ENCODE data around the gene PEAK1. TPM values are rescaled to one million over a fixed set of nuclear protein-coding genes. Genes with fewer than 3 reads are reported as not detected.

Gene PEAK1
- total RNA-seq, 1 experiment from 2014 or later: 36.7 TPM

GRCh38 chr15:77356305-77356704, 63.6 kb downstream of the PEAK1 start:
- TF ChIP-seq EZH2 (IDR thresholded peaks at IDR 0.05; ENCODE audit: borderline replicate concordance, low read depth, low read length, poor library complexity, severe bottlenecking): no peak
- TF ChIP-seq, protein P1, sequence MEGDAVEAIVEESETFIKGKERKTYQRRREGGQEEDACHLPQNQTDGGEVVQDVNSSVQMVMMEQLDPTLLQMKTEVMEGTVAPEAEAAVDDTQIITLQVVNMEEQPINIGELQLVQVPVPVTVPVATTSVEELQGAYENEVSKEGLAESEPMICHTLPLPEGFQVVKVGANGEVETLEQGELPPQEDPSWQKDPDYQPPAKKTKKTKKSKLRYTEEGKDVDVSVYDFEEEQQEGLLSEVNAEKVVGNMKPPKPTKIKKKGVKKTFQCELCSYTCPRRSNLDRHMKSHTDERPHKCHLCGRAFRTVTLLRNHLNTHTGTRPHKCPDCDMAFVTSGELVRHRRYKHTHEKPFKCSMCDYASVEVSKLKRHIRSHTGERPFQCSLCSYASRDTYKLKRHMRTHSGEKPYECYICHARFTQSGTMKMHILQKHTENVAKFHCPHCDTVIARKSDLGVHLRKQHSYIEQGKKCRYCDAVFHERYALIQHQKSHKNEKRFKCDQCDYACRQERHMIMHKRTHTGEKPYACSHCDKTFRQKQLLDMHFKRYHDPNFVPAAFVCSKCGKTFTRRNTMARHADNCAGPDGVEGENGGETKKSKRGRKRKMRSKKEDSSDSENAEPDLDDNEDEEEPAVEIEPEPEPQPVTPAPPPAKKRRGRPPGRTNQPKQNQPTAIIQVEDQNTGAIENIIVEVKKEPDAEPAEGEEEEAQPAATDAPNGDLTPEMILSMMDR (conservative IDR thresholded peaks at IDR 0.05; ENCODE audit: low read depth, low read length): no peak
- Histone ChIP-seq H3K9me3 (ENCODE audit: low read depth, low read length, poor library complexity, severe bottlenecking) (no peaks in the 10 kb centered on the region), H3K4me3 (ENCODE audit: low read depth, low read length, poor library complexity, severe bottlenecking) (no peak overlapping the region), H3K27ac (ENCODE audit: low read depth, low read length, poor library complexity, severe bottlenecking) (no peak overlapping the region), H3K27me3 (replicated peaks; ENCODE audit: insufficient read depth, low read depth, low read length, poor library complexity) (no peaks in the 10 kb centered on the region), H3K4me1 (ENCODE audit: insufficient read depth, low read length, poor library complexity, severe bottlenecking) (no peaks in the 10 kb centered on the region), H3K36me3 (ENCODE audit: insufficient read depth, low read length, poor library complexity, severe bottlenecking) (no peaks in the 10 kb centered on the region)
- POLR2A ChIA-PET (ENCODE audit: low non-redundant PET): no interaction called here
- DNase-seq (ENCODE audit: low spot score): no peak
- CTCF ChIA-PET: no interaction called here
- BruUV-seq (replicated peaks): no TSS peak
- intact Hi-C loops (cut with micrococcal nuclease; ENCODE audit: unreplicated experiment): no loop called here

DNA sequence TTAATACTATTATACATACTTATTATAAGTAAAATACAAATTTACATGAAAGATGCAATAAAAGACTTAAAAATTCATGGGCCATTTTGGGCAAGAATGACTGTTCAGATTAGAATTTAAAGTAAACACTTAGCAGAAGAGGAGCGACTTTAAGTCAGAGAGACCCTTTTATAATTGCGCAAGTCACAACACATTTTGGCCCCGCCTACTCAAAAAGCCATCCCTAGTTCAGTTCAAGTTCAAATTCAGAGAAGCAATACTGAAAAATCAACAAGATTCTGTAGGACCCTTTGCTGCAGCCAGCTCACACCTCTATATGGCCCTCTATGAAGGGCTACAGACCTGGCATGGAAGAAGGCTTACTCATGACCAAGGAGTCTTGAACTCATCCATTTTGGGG, 64.6 kb downstream of the PEAK1 start:
- Histone ChIP-seq H3K9me3 (ENCODE audit: low read depth, low read length, poor library complexity, severe bottlenecking) (no peaks in the 10 kb centered on the region), H3K36me3 (ENCODE audit: insufficient read depth, low read length, poor library complexity, severe bottlenecking) (no peaks in the 10 kb centered on the region), H3K27ac (ENCODE audit: low read depth, low read length, poor library complexity, severe bottlenecking) (no peak overlapping the region), H3K4me3 (ENCODE audit: low read depth, low read length, poor library complexity, severe bottlenecking) (no peak overlapping the region), H3K4me1 (ENCODE audit: insufficient read depth, low read length, poor library complexity, severe bottlenecking) (no peaks in the 10 kb centered on the region), H3K27me3 (replicated peaks; ENCODE audit: insufficient read depth, low read depth, low read length, poor library complexity) (no peaks in the 10 kb centered on the region)
- intact Hi-C loops (cut with micrococcal nuclease; ENCODE audit: unreplicated experiment): no loop called here
- no TSS peak for BruUV-seq (replicated peaks)
- POLR2A ChIA-PET (ENCODE audit: low non-redundant PET): no interaction called here
- no peak for DNase-seq (ENCODE audit: low spot score)
- CTCF ChIA-PET: no interaction called here
- TF ChIP-seq, protein P1 (conservative IDR thresholded peaks at IDR 0.05; ENCODE audit: low read depth, low read length): no peak
- no peak for TF ChIP-seq EZH2 (IDR thresholded peaks at IDR 0.05; ENCODE audit: borderline replicate concordance, low read depth, low read length, poor library complexity, severe bottlenecking)

DNA sequence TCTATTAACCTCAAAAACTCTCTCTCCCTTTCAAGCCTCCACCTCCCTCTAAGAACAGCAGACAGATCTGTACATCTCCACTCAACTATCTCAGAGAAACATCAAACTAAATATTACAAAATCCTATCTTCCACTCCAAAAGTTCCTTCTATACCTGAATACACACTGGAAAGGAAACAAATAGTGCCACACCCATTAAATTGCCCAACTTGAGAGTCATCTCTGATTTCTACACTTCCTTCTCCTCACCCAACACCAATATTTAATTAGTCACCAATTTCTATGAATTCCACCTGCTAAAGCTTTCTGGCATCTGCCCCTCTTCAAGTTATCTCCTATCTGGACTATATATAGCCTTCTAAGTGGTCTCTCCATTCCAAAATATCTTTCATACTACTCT, 65.8 kb downstream of the PEAK1 start:
- CTCF ChIA-PET: no interaction called here

More for the DNA sequence above, 65.8 kb downstream of the PEAK1 start:
- Histone ChIP-seq H3K36me3 (ENCODE audit: insufficient read depth, low read length, poor library complexity, severe bottlenecking) (no peaks in the 10 kb centered on the region), H3K27ac (ENCODE audit: low read depth, low read length, poor library complexity, severe bottlenecking) (no peak overlapping the region), H3K27me3 (replicated peaks; ENCODE audit: insufficient read depth, low read depth, low read length, poor library complexity) (no peaks in the 10 kb centered on the region), H3K9me3 (ENCODE audit: low read depth, low read length, poor library complexity, severe bottlenecking) (no peaks in the 10 kb centered on the region), H3K4me1 (ENCODE audit: insufficient read depth, low read length, poor library complexity, severe bottlenecking) (no peaks in the 10 kb centered on the region), H3K4me3 (ENCODE audit: low read depth, low read length, poor library complexity, severe bottlenecking) (no peak overlapping the region)
- intact Hi-C loops (cut with micrococcal nuclease; ENCODE audit: unreplicated experiment): no loop called here
- POLR2A ChIA-PET (ENCODE audit: low non-redundant PET): no interaction called here
- TF ChIP-seq, protein P1 (conservative IDR thresholded peaks at IDR 0.05; ENCODE audit: low read depth, low read length): no peak
- no peak for TF ChIP-seq EZH2 (IDR thresholded peaks at IDR 0.05; ENCODE audit: borderline replicate concordance, low read depth, low read length, poor library complexity, severe bottlenecking)
- no peak for DNase-seq (ENCODE audit: low spot score)
- BruUV-seq (replicated peaks): no TSS peak
